Muscle layer of colon (tissue), 2 donors: ENCODE data around the gene PTPRD.

Source experiments
- H3K27ac ChIP-seq: one replicate; pipeline ENCODE4 v1.7.0; 2013; ENCODE audit warnings: low read depth, mild to moderate bottlenecking, low read length, moderate library complexity
- H3K27me3 ChIP-seq, 2 donors: one replicate each; pipeline ENCODE4 v1.7.0; 2013; ENCODE audit warnings: low read length in 2 of 2, mild to moderate bottlenecking in 2 of 2; ENCODE audit not compliant: insufficient read depth in 2 of 2, control insufficient read depth in 1 of 2
- H3K36me3 ChIP-seq: one replicate; pipeline ENCODE4 v1.7.0; 2013; ENCODE audit warnings: mild to moderate bottlenecking, low read length; ENCODE audit not compliant: insufficient read depth
- H3K4me1 ChIP-seq: one replicate; pipeline ENCODE4 v1.7.0; 2013; ENCODE audit warnings: mild to moderate bottlenecking, low read length; ENCODE audit not compliant: insufficient read depth
- H3K4me3 ChIP-seq, 2 donors: one replicate each; pipeline ENCODE4 v1.7.0; 2013; ENCODE audit warnings: low read length in 2 of 2, low read depth in 1 of 2, mild to moderate bottlenecking in 1 of 2, moderate library complexity in 1 of 2
- H3K9ac ChIP-seq: one replicate; pipeline ENCODE4 v1.7.0; 2013; ENCODE audit warnings: low read length
- H3K9me3 ChIP-seq: one replicate; pipeline ENCODE4 v1.7.0; 2013; ENCODE audit warnings: mild to moderate bottlenecking, low read length
- donor health status: abdominal sarcoma.
- donor health status: Adenocarcinoma of cecum.

PTPRD gene

GRCh38 chr9:9202276-9202675 is 1410.5 kb downstream of the PTPRD start:
- Histone ChIP-seq H3K9ac (no peak overlapping the region), H3K27ac (no peak overlapping the region), H3K27me3 (no peaks in the 10 kb centered on the region)

GRCh38 chr9:9186086-9186485 is 1426.7 kb downstream of the PTPRD start:
- H3K27ac ChIP-seq: no peak overlapping the region
- H3K4me3 ChIP-seq: no peak overlapping the region
- H3K4me1 ChIP-seq: no peaks in the 10 kb centered on the region
- no peak overlapping the region for H3K9ac ChIP-seq
- no peaks in the 10 kb centered on the region for H3K9me3 ChIP-seq
- no peaks in the 10 kb centered on the region for H3K36me3 ChIP-seq
- H3K27me3 ChIP-seq: no peaks in the 10 kb centered on the region

More at GRCh38 chr9:9202276-9202675, 1410.5 kb downstream of the PTPRD start:
- no peak overlapping the region for H3K4me3 ChIP-seq
- no peaks in the 10 kb centered on the region for H3K4me1 ChIP-seq
- no peaks in the 10 kb centered on the region for H3K9me3 ChIP-seq
- H3K36me3 ChIP-seq: no peaks in the 10 kb centered on the region

GRCh38 chr9:9182431-9182830 is 1430.4 kb downstream of the PTPRD start:
- no peaks in the 10 kb centered on the region for H3K9me3 ChIP-seq
- H3K9ac ChIP-seq: no peak overlapping the region
- no peaks in the 10 kb centered on the region for H3K27me3 ChIP-seq
- H3K27ac ChIP-seq: no peak overlapping the region
- no peaks in the 10 kb centered on the region for H3K36me3 ChIP-seq
- no peak overlapping the region for H3K4me3 ChIP-seq
- no peaks in the 10 kb centered on the region for H3K4me1 ChIP-seq

- H3K4me1 ChIP-seq: no peaks in the 10 kb centered on the region
- H3K9me3 ChIP-seq: no peaks in the 10 kb centered on the region
- no peak overlapping the region for H3K9ac ChIP-seq
- H3K4me3 ChIP-seq: no peak overlapping the region
- H3K36me3 ChIP-seq: no peaks in the 10 kb centered on the region
- no peaks in the 10 kb centered on the region for H3K27me3 ChIP-seq
- no peak overlapping the region for H3K27ac ChIP-seq
These were observed 1435.7 kb downstream of the PTPRD start for GRCh38 chr9:9177081-9177480.

- Histone ChIP-seq H3K36me3 (no peaks in the 10 kb centered on the region), H3K9ac (no peak overlapping the region), H3K27ac (no peak overlapping the region), H3K9me3 (no peaks in the 10 kb centered on the region), H3K4me3 (no peak overlapping the region), H3K4me1 (no peaks in the 10 kb centered on the region), H3K27me3 (no peaks in the 10 kb centered on the region)
These were observed 1438.4 kb downstream of the PTPRD start for GRCh38 chr9:9174358-9174757.

- Histone ChIP-seq H3K4me1 (no peaks in the 10 kb centered on the region), H3K36me3 (no peaks in the 10 kb centered on the region), H3K27me3 (no peaks in the 10 kb centered on the region), H3K4me3 (no peak overlapping the region), H3K9ac (no peak overlapping the region), H3K27ac (no peak overlapping the region), H3K9me3 (no peaks in the 10 kb centered on the region)
These were observed 1439.5 kb downstream of the PTPRD start for GRCh38 chr9:9173264-9173663.

GRCh38 chr9:9170439-9171134 is 1442.2 kb downstream of the PTPRD start:
- no peaks in the 10 kb centered on the region for H3K9me3 ChIP-seq
- H3K4me3 ChIP-seq: no peak overlapping the region
- no peaks in the 10 kb centered on the region for H3K4me1 ChIP-seq
- H3K27ac ChIP-seq: no peak overlapping the region
- H3K9ac ChIP-seq: no peak overlapping the region
- no peaks in the 10 kb centered on the region for H3K36me3 ChIP-seq
- no peaks in the 10 kb centered on the region for H3K27me3 ChIP-seq

GRCh38 chr9:9142001-9142400 is 1470.8 kb downstream of the PTPRD start:
- no peaks in the 10 kb centered on the region for H3K27me3 ChIP-seq
- no peak overlapping the region for H3K4me3 ChIP-seq
- H3K9ac ChIP-seq: no peak overlapping the region
- H3K4me1 ChIP-seq: no peaks in the 10 kb centered on the region
- H3K9me3 ChIP-seq: no peaks in the 10 kb centered on the region
- no peak overlapping the region for H3K27ac ChIP-seq
- no peaks in the 10 kb centered on the region for H3K36me3 ChIP-seq

- Histone ChIP-seq H3K36me3 (no peaks in the 10 kb centered on the region), H3K9ac (no peak overlapping the region), H3K9me3 (no peaks in the 10 kb centered on the region), H3K4me1 (no peaks in the 10 kb centered on the region), H3K27me3 (no peaks in the 10 kb centered on the region), H3K27ac (no peak overlapping the region), H3K4me3 (no peak overlapping the region)
These were observed 1479.3 kb downstream of the PTPRD start for GRCh38 chr9:9133526-9133925.

- Histone ChIP-seq H3K4me1 (no peaks in the 10 kb centered on the region), H3K9me3 (no peaks in the 10 kb centered on the region), H3K27ac (no peak overlapping the region), H3K36me3 (no peaks in the 10 kb centered on the region), H3K4me3 (no peak overlapping the region), H3K27me3 (no peaks in the 10 kb centered on the region), H3K9ac (no peak overlapping the region)
These were observed 1488.2 kb downstream of the PTPRD start for GRCh38 chr9:9124616-9125015.

- Histone ChIP-seq H3K4me1 (no peaks in the 10 kb centered on the region), H3K4me3 (no peak overlapping the region), H3K27ac (no peak overlapping the region), H3K36me3 (no peaks in the 10 kb centered on the region), H3K9me3 (no peaks in the 10 kb centered on the region), H3K9ac (no peak overlapping the region), H3K27me3 (no peaks in the 10 kb centered on the region)
These were observed 1490.4 kb downstream of the PTPRD start for GRCh38 chr9:9122230-9122875.

- Histone ChIP-seq H3K9ac (no peak overlapping the region), H3K27me3 (no peaks in the 10 kb centered on the region)
These were observed 1494.9 kb downstream of the PTPRD start for GRCh38 chr9:9117866-9118265.

More at GRCh38 chr9:9117866-9118265, 1494.9 kb downstream of the PTPRD start:
- Histone ChIP-seq H3K36me3 (no peaks in the 10 kb centered on the region), H3K4me1 (no peaks in the 10 kb centered on the region), H3K4me3 (no peak overlapping the region), H3K9me3 (no peaks in the 10 kb centered on the region), H3K27ac (no peak overlapping the region)
